Endometrial microvascular endothelial cells (primary cell): ENCODE results near the gene ZNF420. TPM values are rescaled to one million over a fixed set of nuclear protein-coding genes. Genes with fewer than 3 reads are reported as not detected.

Source experiments
- in situ Hi-C: cut with HindIII; loops from 2 replicates; pipeline ENCODE4 v1.10.0; 2017; ENCODE audit warnings: low sequenced_read_pairs, low pct_unique_long_range_greater_than_20kb; ENCODE audit errors: inconsistent ontology term
- total RNA-seq: library from RNA; depleted of rRNA; stranded (reverse); fragments of >200 nt; gene quantifications from one replicate; pipeline ENCODE4 v1.2.3, GENCODE V29; 2015; ENCODE audit errors: inconsistent ontology term

The ZNF420 gene
- total RNA-seq, 1 donor from 2014 or later = 2.0 TPM

GRCh38 chr19:37127999-37128820, 50.0 kb downstream of the ZNF420 start:
- in situ Hi-C loops = no loop called here

GRCh38 chr19:37128821-37129177, 50.6 kb downstream of the ZNF420 start:
- in situ Hi-C loops = no loop called here

- in situ Hi-C loops = no loop called here
Measured at GRCh38 chr19:37136111-37136510, 57.9 kb downstream of the ZNF420 start.

GRCh38 chr19:37148214-37148613, 70.0 kb downstream of the ZNF420 start:
- in situ Hi-C loops = no loop called here

- in situ Hi-C loops = no loop called here
Measured at GRCh38 chr19:37160153-37160552, 81.9 kb downstream of the ZNF420 start.

GRCh38 chr19:37165635-37166034, 87.4 kb downstream of the ZNF420 start:
- in situ Hi-C loops = no loop called here

GRCh38 chr19:37172368-37173366, 94.4 kb downstream of the ZNF420 start, which contains the start of gene ZNF585A:
TSS of gene ZNF585A (minus strand) at chr19:37172695. CDS start at chr19:37169910, 2,785 bp downstream.
- in situ Hi-C loops = no loop called here

Other genes starting within 250 kb of the ZNF420 start
- gene ZNF790, start 240.0 kb upstream of the ZNF420 start, total RNA-seq = 5.2 TPM
- gene ZNF345, start 227.6 kb upstream of the ZNF420 start, total RNA-seq = 1.4 TPM
- gene ZNF829, start 162.1 kb upstream of the ZNF420 start, total RNA-seq = 2.1 TPM
- 2.5 TPM for gene ZNF568, start 162.1 kb upstream of the ZNF420 start, total RNA-seq
- 1.2 TPM for gene ZNF585A, start 94.3 kb downstream of the ZNF420 start, total RNA-seq
- 3.5 TPM for gene ZNF585B, start 132.1 kb downstream of the ZNF420 start, total RNA-seq
- 3.6 TPM for gene ZNF383, start 139.8 kb downstream of the ZNF420 start, total RNA-seq